NK-92 (cell line): ENCODE results near the gene KRTAP10-5.
"Not testable (repeated sequence)": the region's sequence is repeated elsewhere in the genome, so short reads cannot be mapped to it uniquely, and the experiment has no call there.

Experiments
- DNase-seq: peaks from one replicate; lab custom pipeline; 2025; ENCODE audit not compliant: unreplicated experiment; lab: John Stamatoyannopoulos, UW

Gene KRTAP10-5

GRCh38 chr21:44550807-44551206, 29.6 kb downstream of the KRTAP10-5 start:
- DNase-seq: no peak

GRCh38 chr21:44550285-44550684, 30.1 kb downstream of the KRTAP10-5 start:
- not testable (repeated sequence) for DNase-seq

GRCh38 chr21:44549525-44550211, 30.7 kb downstream of the KRTAP10-5 start:
- no peak for DNase-seq

GRCh38 chr21:44548922-44549321, 31.5 kb downstream of the KRTAP10-5 start:
- DNase-seq: no peak

- DNase-seq: no peak
These were observed 32.0 kb downstream of the KRTAP10-5 start for GRCh38 chr21:44548381-44548780.

GRCh38 chr21:44547656-44548331, 32.6 kb downstream of the KRTAP10-5 start:
- no peak for DNase-seq

GRCh38 chr21:44544566-44544965, 35.8 kb downstream of the KRTAP10-5 start:
- no peak for DNase-seq

- DNase-seq: no peak
These were observed 37.7 kb downstream of the KRTAP10-5 start for GRCh38 chr21:44542716-44543115.

- no peak for DNase-seq
These were observed 39.6 kb downstream of the KRTAP10-5 start for GRCh38 chr21:44540741-44541288.

GRCh38 chr21:44539991-44540666, 40.3 kb downstream of the KRTAP10-5 start, which contains the start of gene KRTAP10-1:
TSS of gene KRTAP10-1 (minus strand) at chr21:44540195. CDS start at chr21:44540150, 45 bp downstream.
- DNase-seq: no peak

GRCh38 chr21:44539046-44539445, 41.4 kb downstream of the KRTAP10-5 start:
- no peak for DNase-seq

- no peak for DNase-seq
These were observed 42.2 kb downstream of the KRTAP10-5 start for GRCh38 chr21:44537930-44538911.

- DNase-seq: no peak
These were observed 44.4 kb downstream of the KRTAP10-5 start for GRCh38 chr21:44535963-44536362.

GRCh38 chr21:44534688-44535087, 45.7 kb downstream of the KRTAP10-5 start:
- DNase-seq: no peak

GRCh38 chr21:44533891-44534627, 46.3 kb downstream of the KRTAP10-5 start:
- no peak for DNase-seq

GRCh38 chr21:44533121-44533890, 47.1 kb downstream of the KRTAP10-5 start:
- no peak for DNase-seq

- DNase-seq: no peak
These were observed 47.7 kb downstream of the KRTAP10-5 start for GRCh38 chr21:44532712-44533111.

- no peak for DNase-seq
These were observed 48.5 kb downstream of the KRTAP10-5 start for GRCh38 chr21:44531606-44532564.
